K562 (cell line): ENCODE measurements around the gene GSDME.

ENCODE experiments used
- CAMTA2 ChIP-seq: fragments of 250-450 bp; sonication (Bioruptor Pico); conservative IDR thresholded peaks from 2 replicates; pipeline ENCODE4 v1.5.1; 2022
- CHD4 ChIP-seq: fragments of 200-600 bp; sonication (generic); IDR thresholded peaks from 3 replicates; pipeline ENCODE4 v1.6.1; 2012; ENCODE audit warnings: low read depth, mild to moderate bottlenecking, mixed read lengths, low read length, inconsistent platforms; ENCODE audit not compliant: insufficient read depth, insufficient replicate concordance, poor library complexity, severe bottlenecking
- CTCF ChIP-seq, 3 experiments: IDR thresholded peaks in 2 of 3; conservative IDR thresholded peaks in 1 of 3; 2 replicates each; pipeline ENCODE4 v1.5.1; 2011 to 2012; ENCODE audit warnings: low read length in 3 of 3, mild to moderate bottlenecking in 3 of 3, control low read depth in 2 of 3, improper control_type of control experiment in 1 of 3, inconsistent platforms in 1 of 3, low read depth in 1 of 3, mixed read lengths in 1 of 3, moderate library complexity in 1 of 3; ENCODE audit not compliant: insufficient read depth in 2 of 3
- EGR1 ChIP-seq: fragments of 450-650 bp; conservative IDR thresholded peaks from 2 replicates; pipeline ENCODE4 v1.6.1; 2017; ENCODE audit warnings: mild to moderate bottlenecking
- EZH2 ChIP-seq: IDR thresholded peaks from 2 replicates; pipeline ENCODE4 v1.6.1; 2012; ENCODE audit warnings: low read depth, mild to moderate bottlenecking, inconsistent platforms, low read length, borderline replicate concordance
- GTF2F1 ChIP-seq: IDR thresholded peaks from 2 replicates; pipeline ENCODE4 v1.6.1; 2011; ENCODE audit warnings: low read depth, low read length, improper control_type of control experiment
- MED1 ChIP-seq: sonication (generic); formaldehyde crosslinking; IDR thresholded peaks from 2 replicates; pipeline ENCODE4 v1.8.1; 2023; ENCODE audit warnings: missing genetic modification reagents, borderline replicate concordance
- NCOA6 ChIP-seq: fragments of 450-650 bp; IDR thresholded peaks from 2 replicates; pipeline ENCODE4 v1.6.1; 2017; ENCODE audit warnings: mild to moderate bottlenecking
- NFIC ChIP-seq: fragments of 450-650 bp; IDR thresholded peaks from 2 replicates; pipeline ENCODE4 v1.6.1; 2017; ENCODE audit warnings: mild to moderate bottlenecking, inconsistent platforms
- SMARCB1 ChIP-seq: IDR thresholded peaks from 2 replicates; pipeline ENCODE4 v1.6.1; 2011; ENCODE audit warnings: improper control_type of control experiment, low read depth; ENCODE audit not compliant: insufficient read length
- TBP ChIP-seq: optimal IDR thresholded peaks from 2 replicates; pipeline ENCODE3; 2011; ENCODE audit warnings: low read depth, low read length, improper control_type of control experiment
- XRCC5 ChIP-seq: fragments of 200-400 bp; formaldehyde crosslinking; IDR thresholded peaks from 2 replicates; pipeline ENCODE4 v1.6.1; 2017; ENCODE audit warnings: low read depth, mild to moderate bottlenecking, low read length
- ZSCAN29 ChIP-seq: fragments of 450-650 bp; IDR thresholded peaks from 2 replicates; pipeline ENCODE4 v1.6.1; 2017

GRCh38 chr7:24722386-24723177 is 34.7 kb downstream of the GSDME start:
- no peak for TF ChIP-seq ZSCAN29
- TF ChIP-seq TBP, result no peak
- TF ChIP-seq GTF2F1, result no peak
- TF ChIP-seq SMARCB1, result no peak
- no peak for TF ChIP-seq EZH2
- no peak for TF ChIP-seq XRCC5
- TF ChIP-seq CHD4, result no peak
- TF ChIP-seq NFIC, result no peak
- no peak for TF ChIP-seq MED1 (CRISPR knock-in tag)
- TF ChIP-seq CTCF (IDR thresholded peaks at IDR 0.05 in 2 of 3, conservative IDR thresholded peaks at IDR 0.05 in 1 of 3; ENCODE audit: insufficient read depth in 2 of 3, low read depth in 1 of 3, low read length in 3 of 3), result peak; percentile 55 to 63 (median 57); a peak in 5 of 6 replicates
- TF ChIP-seq CAMTA2 (CRISPR knock-in tag), result no peak
- no peak for TF ChIP-seq EGR1
- no peak for TF ChIP-seq NCOA6
